SW 1271 (cell line): Measurements from ENCODE around the gene NBPF3.
A peak's percentile ranks its signal among the peaks of the same experiment; 100 is the strongest.
"Not testable (repeated sequence)": the region's sequence is repeated elsewhere in the genome, so short reads cannot be mapped to it uniquely, and the experiment has no call there.

Experiments used
- DNase-seq, 2 experiments: peaks; one replicate each; lab custom pipeline; 2025; lab: John Stamatoyannopoulos, UW

NBPF3 gene

GRCh38 chr1:21439721-21440629, at the start of gene NBPF3:
TSS of gene NBPF3 (plus strand) at chr1:21440137. CDS start at chr1:21445087, 4,950 bp downstream.
- DNase-seq, result peak; percentile 45 to 78

- DNase-seq, result no peak
Observed at GRCh38 chr1:21391497-21391896, 48.4 kb upstream of the NBPF3 start.

- DNase-seq, result no peak
Observed at GRCh38 chr1:21392587-21393263, 47.2 kb upstream of the NBPF3 start.

- DNase-seq, result no peak
Observed at GRCh38 chr1:21396516-21396915, 43.4 kb upstream of the NBPF3 start.

- no peak for DNase-seq
Observed at GRCh38 chr1:21397813-21398188, 42.1 kb upstream of the NBPF3 start.

- DNase-seq, result not testable (repeated sequence)
Observed at GRCh38 chr1:21401726-21402346, 38.1 kb upstream of the NBPF3 start.

- DNase-seq, result no peak
Observed at GRCh38 chr1:21406659-21407058, 33.3 kb upstream of the NBPF3 start.

GRCh38 chr1:21409897-21410296, 30.0 kb upstream of the NBPF3 start:
- not testable (repeated sequence) for DNase-seq

- DNase-seq, result no peak
Observed at GRCh38 chr1:21414015-21414414, 25.9 kb upstream of the NBPF3 start.

- not testable (repeated sequence) for DNase-seq
Observed at GRCh38 chr1:21420378-21420777, 19.6 kb upstream of the NBPF3 start.

GRCh38 chr1:21421307-21421706, 18.6 kb upstream of the NBPF3 start:
- DNase-seq, result not testable (repeated sequence)

GRCh38 chr1:21427798-21428480, 12.0 kb upstream of the NBPF3 start:
- not testable (repeated sequence) for DNase-seq

- not testable (repeated sequence) for DNase-seq
Observed at GRCh38 chr1:21428481-21429073, 11.4 kb upstream of the NBPF3 start.

GRCh38 chr1:21429210-21429609, 10.7 kb upstream of the NBPF3 start:
- DNase-seq, result not testable (repeated sequence)

GRCh38 chr1:21430875-21431274, 9.1 kb upstream of the NBPF3 start:
- not testable (repeated sequence) for DNase-seq

GRCh38 chr1:21434394-21434793, 5.5 kb upstream of the NBPF3 start:
- DNase-seq, result no peak

- no peak for DNase-seq
Observed at GRCh38 chr1:21435646-21436487, 4.1 kb upstream of the NBPF3 start.

GRCh38 chr1:21436488-21437340, 3.2 kb upstream of the NBPF3 start:
- DNase-seq, result no peak

GRCh38 chr1:21437341-21437640, 2.6 kb upstream of the NBPF3 start:
- no peak for DNase-seq
